ENCODE measurements around the gene PAX5.

DNA sequence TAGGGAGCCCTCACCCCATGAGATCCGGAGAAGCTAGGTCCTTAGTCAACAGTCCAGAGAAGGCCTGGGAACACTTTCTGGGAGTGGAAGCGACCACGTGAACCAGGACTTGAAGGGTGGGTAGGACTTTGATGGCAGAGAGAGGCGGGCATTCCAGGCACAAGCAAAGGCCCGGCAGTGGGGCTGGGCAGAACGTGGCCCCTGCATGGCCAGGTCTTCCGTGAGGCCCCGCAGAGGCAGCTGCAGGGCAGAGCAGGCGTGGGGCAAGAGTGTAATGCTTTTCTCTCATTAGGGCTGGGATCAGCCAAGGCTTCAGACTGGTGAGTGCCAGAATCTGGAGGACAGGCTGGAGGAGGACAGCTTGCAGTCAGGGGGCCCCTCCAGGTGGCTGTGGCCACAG lies 184.1 kb downstream of the PAX5 start:
- TF ChIP-seq SP1 (IDR thresholded peaks at IDR 0.05) (no peak), FOXM1 (IDR thresholded peaks at IDR 0.05; ENCODE audit: borderline replicate concordance) (no peak), SUZ12 (IDR thresholded peaks at IDR 0.05) (no peak)
- TF ChIP-seq, protein P1, sequence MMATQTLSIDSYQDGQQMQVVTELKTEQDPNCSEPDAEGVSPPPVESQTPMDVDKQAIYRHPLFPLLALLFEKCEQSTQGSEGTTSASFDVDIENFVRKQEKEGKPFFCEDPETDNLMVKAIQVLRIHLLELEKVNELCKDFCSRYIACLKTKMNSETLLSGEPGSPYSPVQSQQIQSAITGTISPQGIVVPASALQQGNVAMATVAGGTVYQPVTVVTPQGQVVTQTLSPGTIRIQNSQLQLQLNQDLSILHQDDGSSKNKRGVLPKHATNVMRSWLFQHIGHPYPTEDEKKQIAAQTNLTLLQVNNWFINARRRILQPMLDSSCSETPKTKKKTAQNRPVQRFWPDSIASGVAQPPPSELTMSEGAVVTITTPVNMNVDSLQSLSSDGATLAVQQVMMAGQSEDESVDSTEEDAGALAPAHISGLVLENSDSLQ (IDR thresholded peaks at IDR 0.05) = no peak
